Ishikawa (cell line): ENCODE measurements around the gene ADARB1.

Experiments
- CEBPB ChIP-seq: IDR thresholded peaks from 2 replicates; pipeline ENCODE4 v1.6.1; 2012
- CREB1 ChIP-seq: IDR thresholded peaks from 2 replicates; pipeline ENCODE4 v1.6.1; 2012; ENCODE audit warnings: low read depth
- EGR1 ChIP-seq: IDR thresholded peaks from 2 replicates; pipeline ENCODE4 v1.6.1; 2012
- EP300 ChIP-seq: IDR thresholded peaks from 2 replicates; pipeline ENCODE4 v1.6.1; 2012; ENCODE audit warnings: borderline replicate concordance
- FOXM1 ChIP-seq: IDR thresholded peaks from 2 replicates; pipeline ENCODE4 v1.6.1; 2012; ENCODE audit warnings: low read depth, borderline replicate concordance
- MAX ChIP-seq: IDR thresholded peaks from 2 replicates; pipeline ENCODE4 v1.6.1; 2012
- NFIC ChIP-seq: IDR thresholded peaks from 2 replicates; pipeline ENCODE4 v1.6.1; 2012
- RAD21 ChIP-seq: IDR thresholded peaks from 2 replicates; pipeline ENCODE4 v1.6.1; 2012; ENCODE audit warnings: low read depth
- TAF1 ChIP-seq: IDR thresholded peaks from 2 replicates; pipeline ENCODE4 v1.6.1; 2012; ENCODE audit warnings: low read depth, mild to moderate bottlenecking
- TCF12 ChIP-seq: IDR thresholded peaks from 2 replicates; pipeline ENCODE4 v1.6.1; 2012; ENCODE audit warnings: low read depth
- TEAD4 ChIP-seq: IDR thresholded peaks from 2 replicates; pipeline ENCODE4 v1.6.1; 2012
- YY1 ChIP-seq: IDR thresholded peaks from 2 replicates; pipeline ENCODE4 v1.6.1; 2012; ENCODE audit warnings: low read depth
- ZBTB7A ChIP-seq: IDR thresholded peaks from 2 replicates; pipeline ENCODE4 v1.6.1; 2012; ENCODE audit warnings: low read depth
- TF ChIP-seq, protein P1 (sequence below): IDR thresholded peaks from 2 replicates; pipeline ENCODE4 v1.6.1; 2012
- TF ChIP-seq, protein P2 (sequence below): IDR thresholded peaks from 2 replicates; pipeline ENCODE4 v1.6.1; 2012; ENCODE audit warnings: low read depth, mild to moderate bottlenecking

Gene ADARB1

DNA sequence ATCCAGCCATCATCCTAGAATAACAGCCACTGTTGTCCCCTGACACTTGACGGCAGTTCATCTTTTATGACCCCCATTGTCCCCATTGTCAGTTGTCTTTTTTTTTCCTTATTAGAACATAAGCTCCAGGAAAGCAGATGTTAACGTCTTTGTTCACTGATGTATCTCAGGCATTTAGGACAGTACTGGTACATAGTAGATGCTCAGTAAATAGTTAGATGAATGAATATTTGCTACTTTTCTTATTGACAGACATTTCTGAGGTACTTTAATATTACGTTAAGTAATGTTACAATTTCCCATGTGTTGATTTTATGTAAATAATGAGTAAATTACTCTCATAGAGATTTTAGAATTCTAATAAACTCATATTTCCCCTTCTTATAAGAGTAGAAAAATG lies 69.5 kb downstream of the ADARB1 start:
- TF ChIP-seq CEBPB (no peak), TCF12 (no peak), MAX (no peak), NFIC (no peak)
- TF ChIP-seq, protein P1, sequence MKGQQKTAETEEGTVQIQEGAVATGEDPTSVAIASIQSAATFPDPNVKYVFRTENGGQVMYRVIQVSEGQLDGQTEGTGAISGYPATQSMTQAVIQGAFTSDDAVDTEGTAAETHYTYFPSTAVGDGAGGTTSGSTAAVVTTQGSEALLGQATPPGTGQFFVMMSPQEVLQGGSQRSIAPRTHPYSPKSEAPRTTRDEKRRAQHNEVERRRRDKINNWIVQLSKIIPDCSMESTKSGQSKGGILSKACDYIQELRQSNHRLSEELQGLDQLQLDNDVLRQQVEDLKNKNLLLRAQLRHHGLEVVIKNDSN, result no peak

GRCh38 chr21:45145146-45145545 lies 70.8 kb downstream of the ADARB1 start:
- TF ChIP-seq TAF1 (no peak), TEAD4 (no peak), MAX (no peak)
- TF ChIP-seq, protein P2, sequence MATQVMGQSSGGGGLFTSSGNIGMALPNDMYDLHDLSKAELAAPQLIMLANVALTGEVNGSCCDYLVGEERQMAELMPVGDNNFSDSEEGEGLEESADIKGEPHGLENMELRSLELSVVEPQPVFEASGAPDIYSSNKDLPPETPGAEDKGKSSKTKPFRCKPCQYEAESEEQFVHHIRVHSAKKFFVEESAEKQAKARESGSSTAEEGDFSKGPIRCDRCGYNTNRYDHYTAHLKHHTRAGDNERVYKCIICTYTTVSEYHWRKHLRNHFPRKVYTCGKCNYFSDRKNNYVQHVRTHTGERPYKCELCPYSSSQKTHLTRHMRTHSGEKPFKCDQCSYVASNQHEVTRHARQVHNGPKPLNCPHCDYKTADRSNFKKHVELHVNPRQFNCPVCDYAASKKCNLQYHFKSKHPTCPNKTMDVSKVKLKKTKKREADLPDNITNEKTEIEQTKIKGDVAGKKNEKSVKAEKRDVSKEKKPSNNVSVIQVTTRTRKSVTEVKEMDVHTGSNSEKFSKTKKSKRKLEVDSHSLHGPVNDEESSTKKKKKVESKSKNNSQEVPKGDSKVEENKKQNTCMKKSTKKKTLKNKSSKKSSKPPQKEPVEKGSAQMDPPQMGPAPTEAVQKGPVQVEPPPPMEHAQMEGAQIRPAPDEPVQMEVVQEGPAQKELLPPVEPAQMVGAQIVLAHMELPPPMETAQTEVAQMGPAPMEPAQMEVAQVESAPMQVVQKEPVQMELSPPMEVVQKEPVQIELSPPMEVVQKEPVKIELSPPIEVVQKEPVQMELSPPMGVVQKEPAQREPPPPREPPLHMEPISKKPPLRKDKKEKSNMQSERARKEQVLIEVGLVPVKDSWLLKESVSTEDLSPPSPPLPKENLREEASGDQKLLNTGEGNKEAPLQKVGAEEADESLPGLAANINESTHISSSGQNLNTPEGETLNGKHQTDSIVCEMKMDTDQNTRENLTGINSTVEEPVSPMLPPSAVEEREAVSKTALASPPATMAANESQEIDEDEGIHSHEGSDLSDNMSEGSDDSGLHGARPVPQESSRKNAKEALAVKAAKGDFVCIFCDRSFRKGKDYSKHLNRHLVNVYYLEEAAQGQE, result no peak

- TF ChIP-seq EGR1, result no peak
- TF ChIP-seq TAF1, result no peak
- TF ChIP-seq ZBTB7A, result no peak
- TF ChIP-seq YY1, result no peak
- TF ChIP-seq MAX, result no peak
- TF ChIP-seq EP300, result no peak
- no peak for TF ChIP-seq NFIC
These were observed 71.9 kb downstream of the ADARB1 start for GRCh38 chr21:45146306-45146705.

DNA sequence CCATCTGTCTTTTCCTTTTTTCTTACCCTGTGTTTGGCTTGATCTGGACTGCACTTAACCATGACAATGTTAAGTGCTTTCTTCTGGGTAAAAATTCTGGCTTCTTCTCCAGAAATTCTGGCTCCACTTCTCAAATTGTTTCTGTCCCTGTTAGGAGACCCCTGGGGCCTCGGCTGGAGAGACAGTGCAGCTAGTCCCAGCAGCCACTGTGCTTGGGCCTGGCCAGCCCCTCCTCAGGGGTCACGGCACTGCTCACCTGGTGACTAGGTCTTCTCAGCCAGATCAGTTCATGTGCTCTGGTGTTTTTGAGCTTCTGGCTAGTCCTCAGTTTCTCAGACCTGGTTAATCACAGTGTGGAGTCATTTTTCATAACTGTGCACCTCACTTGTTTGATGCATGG lies 72.4 kb downstream of the ADARB1 start:
- TF ChIP-seq, protein P1, result no peak
- TF ChIP-seq MAX (no peak), TCF12 (no peak), TAF1 (no peak), EGR1 (no peak), CEBPB (no peak), ZBTB7A (no peak), EP300 (no peak), FOXM1 (no peak), NFIC (no peak), RAD21 (no peak), TEAD4 (no peak), CREB1 (no peak), YY1 (no peak)
- TF ChIP-seq, protein P2, result no peak

DNA sequence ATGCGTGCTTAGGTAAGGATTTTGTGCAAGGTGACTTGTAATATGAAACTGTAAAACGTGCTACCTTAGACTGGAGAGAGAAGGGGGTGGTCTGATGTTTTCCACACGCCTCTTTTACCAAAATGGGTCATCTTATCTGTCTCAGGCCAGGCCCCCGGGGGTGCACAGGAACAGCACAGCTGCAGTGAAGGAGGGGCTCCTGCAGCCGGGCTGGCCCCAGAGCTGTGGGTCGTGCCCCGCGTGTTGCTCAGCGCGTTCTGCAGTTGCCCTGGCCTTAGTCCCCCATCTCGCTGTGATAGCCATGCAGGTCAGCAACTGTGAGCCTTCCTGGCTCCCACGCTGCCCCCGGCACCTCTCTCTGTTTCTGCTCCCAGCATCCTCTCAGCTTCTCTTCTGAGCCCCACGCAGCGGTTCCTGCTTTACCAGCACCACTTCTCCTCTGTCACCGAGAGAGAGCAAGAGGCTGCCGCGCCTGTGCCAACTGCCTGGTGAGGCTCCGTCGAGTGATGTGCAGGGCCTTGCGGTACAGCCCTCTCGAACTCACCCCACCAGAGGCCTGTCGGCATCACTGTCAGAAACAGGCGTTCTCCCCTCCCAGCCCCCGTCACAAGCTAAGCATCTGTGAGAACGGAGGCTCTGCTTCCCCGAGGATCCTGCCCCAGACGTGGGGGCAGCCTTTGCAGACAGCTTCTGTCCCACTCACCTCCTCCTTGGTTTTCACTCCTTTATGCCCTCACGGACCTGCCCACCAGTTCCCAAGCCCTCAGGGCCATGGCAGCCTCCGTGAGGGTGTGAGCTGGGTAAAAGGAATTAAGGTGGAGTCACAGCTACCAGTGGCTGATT lies 73.3 kb downstream of the ADARB1 start:
- no peak for TF ChIP-seq RAD21
- no peak for TF ChIP-seq TAF1
- no peak for TF ChIP-seq CEBPB
- TF ChIP-seq, protein P1, result no peak
